ENCODE data around the gene RENBP. TPM values are rescaled to one million over a fixed set of nuclear protein-coding genes. Genes with fewer than 3 reads are reported as not detected.

The RENBP gene
- total RNA-seq, 1 experiment from 2014 or later = 5.7 TPM

GRCh38 chrX:153988493-153988892 lies 44.0 kb upstream of the RENBP start:
- no peaks in the 10 kb centered on the region for H3K36me3 ChIP-seq (ENCODE audit: insufficient read depth, low read length, poor library complexity, severe bottlenecking)
- H3K27me3 ChIP-seq (replicated peaks; ENCODE audit: insufficient read depth, low read depth, low read length, poor library complexity) = no peaks in the 10 kb centered on the region
- POLR2A ChIA-PET (ENCODE audit: low non-redundant PET) = no interaction called here
- BruUV-seq (replicated peaks) = no TSS peak
- CTCF ChIA-PET = no interaction called here
- no peaks in the 10 kb centered on the region for H3K9me3 ChIP-seq (ENCODE audit: low read depth, low read length, poor library complexity, severe bottlenecking)
- DNase-seq (ENCODE audit: low spot score) = no peak
- no peak overlapping the region for H3K4me3 ChIP-seq (ENCODE audit: low read depth, low read length, poor library complexity, severe bottlenecking)
- no peak for TF ChIP-seq EZH2 (IDR thresholded peaks at IDR 0.05; ENCODE audit: borderline replicate concordance, low read depth, low read length, poor library complexity, severe bottlenecking)
- TF ChIP-seq CTCF (conservative IDR thresholded peaks at IDR 0.05; ENCODE audit: low read depth, low read length) = no peak
- intact Hi-C loops (cut with micrococcal nuclease; ENCODE audit: unreplicated experiment) = no loop called here
- no peaks in the 10 kb centered on the region for H3K4me1 ChIP-seq (ENCODE audit: insufficient read depth, low read length, poor library complexity, severe bottlenecking)
- no peak overlapping the region for H3K27ac ChIP-seq (ENCODE audit: low read depth, low read length, poor library complexity, severe bottlenecking)

- no peaks in the 10 kb centered on the region for H3K27me3 ChIP-seq (replicated peaks; ENCODE audit: insufficient read depth, low read depth, low read length, poor library complexity)
- DNase-seq (ENCODE audit: low spot score) = no peak
- BruUV-seq (replicated peaks) = no TSS peak
- no peaks in the 10 kb centered on the region for H3K36me3 ChIP-seq (ENCODE audit: insufficient read depth, low read length, poor library complexity, severe bottlenecking)
- H3K4me1 ChIP-seq (ENCODE audit: insufficient read depth, low read length, poor library complexity, severe bottlenecking) = no peaks in the 10 kb centered on the region
- ChIA-PET CTCF (no interaction called here), POLR2A (ENCODE audit: low non-redundant PET) (no interaction called here)
- no peak overlapping the region for H3K4me3 ChIP-seq (ENCODE audit: low read depth, low read length, poor library complexity, severe bottlenecking)
- TF ChIP-seq EZH2 (IDR thresholded peaks at IDR 0.05; ENCODE audit: borderline replicate concordance, low read depth, low read length, poor library complexity, severe bottlenecking) (no peak), CTCF (conservative IDR thresholded peaks at IDR 0.05; ENCODE audit: low read depth, low read length) (no peak)
- intact Hi-C loops (cut with micrococcal nuclease; ENCODE audit: unreplicated experiment) = no loop called here
- no peaks in the 10 kb centered on the region for H3K9me3 ChIP-seq (ENCODE audit: low read depth, low read length, poor library complexity, severe bottlenecking)
- H3K27ac ChIP-seq (ENCODE audit: low read depth, low read length, poor library complexity, severe bottlenecking) = no peak overlapping the region
These were observed 40.1 kb upstream of the RENBP start for GRCh38 chrX:153984351-153985178.

GRCh38 chrX:153983321-153983801 lies 38.9 kb upstream of the RENBP start:
- DNase-seq (ENCODE audit: low spot score) = no peak
- POLR2A ChIA-PET (ENCODE audit: low non-redundant PET) = no interaction called here
- Histone ChIP-seq H3K27ac (ENCODE audit: low read depth, low read length, poor library complexity, severe bottlenecking) (no peak overlapping the region), H3K27me3 (replicated peaks; ENCODE audit: insufficient read depth, low read depth, low read length, poor library complexity) (no peaks in the 10 kb centered on the region), H3K4me3 (ENCODE audit: low read depth, low read length, poor library complexity, severe bottlenecking) (no peak overlapping the region), H3K36me3 (ENCODE audit: insufficient read depth, low read length, poor library complexity, severe bottlenecking) (no peaks in the 10 kb centered on the region), H3K4me1 (ENCODE audit: insufficient read depth, low read length, poor library complexity, severe bottlenecking) (no peaks in the 10 kb centered on the region), H3K9me3 (ENCODE audit: low read depth, low read length, poor library complexity, severe bottlenecking) (no peaks in the 10 kb centered on the region)
- CTCF ChIA-PET = no interaction called here
- BruUV-seq (replicated peaks) = no TSS peak
- TF ChIP-seq CTCF (conservative IDR thresholded peaks at IDR 0.05; ENCODE audit: low read depth, low read length) (no peak), EZH2 (IDR thresholded peaks at IDR 0.05; ENCODE audit: borderline replicate concordance, low read depth, low read length, poor library complexity, severe bottlenecking) (no peak)
- intact Hi-C loops (cut with micrococcal nuclease; ENCODE audit: unreplicated experiment) = no loop called here

Measured in A673 (cell line).